Measurements from ENCODE around the gene SLC51B.

The SLC51B gene

GRCh38 chr15:65059369-65059750, 14.2 kb downstream of the SLC51B start:
- H3K9ac ChIP-seq (ENCODE audit: low read length), result no peak overlapping the region
- no peak overlapping the region for H3K27ac ChIP-seq (ENCODE audit: low read depth, low read length)
- peaks cover 7% of the 10 kb centered on the region for H3K36me3 ChIP-seq (ENCODE audit: control insufficient read depth, insufficient read depth, low read length)
- no peaks in the 10 kb centered on the region for H3K27me3 ChIP-seq (ENCODE audit: control insufficient read depth, insufficient read depth, low read length)
- peaks cover 7% of the 10 kb centered on the region for H3K4me1 ChIP-seq (ENCODE audit: control insufficient read depth, insufficient read depth, low read length)
- H3K4me3 ChIP-seq (ENCODE audit: low read length), result no peak overlapping the region

- peaks cover 7% of the 10 kb centered on the region for H3K36me3 ChIP-seq (ENCODE audit: control insufficient read depth, insufficient read depth, low read length)
- H3K27ac ChIP-seq (ENCODE audit: low read depth, low read length), result peak overlapping the region; percentile 29
- no peak overlapping the region for H3K9ac ChIP-seq (ENCODE audit: low read length)
- H3K4me3 ChIP-seq (ENCODE audit: low read length), result no peak overlapping the region
- no peaks in the 10 kb centered on the region for H3K27me3 ChIP-seq (ENCODE audit: control insufficient read depth, insufficient read depth, low read length)
- H3K4me1 ChIP-seq (ENCODE audit: control insufficient read depth, insufficient read depth, low read length), result peaks cover 7% of the 10 kb centered on the region
These were observed 14.9 kb downstream of the SLC51B start for GRCh38 chr15:65059931-65060596.

- H3K4me1 ChIP-seq (ENCODE audit: control insufficient read depth, insufficient read depth, low read length), result peaks cover 12% of the 10 kb centered on the region
- H3K36me3 ChIP-seq (ENCODE audit: control insufficient read depth, insufficient read depth, low read length), result peaks cover 7% of the 10 kb centered on the region
- no peaks in the 10 kb centered on the region for H3K27me3 ChIP-seq (ENCODE audit: control insufficient read depth, insufficient read depth, low read length)
- H3K9ac ChIP-seq (ENCODE audit: low read length), result no peak overlapping the region
- H3K27ac ChIP-seq (ENCODE audit: low read depth, low read length), result peak overlapping the region; percentile 70
- no peak overlapping the region for H3K4me3 ChIP-seq (ENCODE audit: low read length)
These were observed 15.6 kb downstream of the SLC51B start for GRCh38 chr15:65060641-65061397.

GRCh38 chr15:65062061-65062460, 16.9 kb downstream of the SLC51B start:
- H3K27me3 ChIP-seq (ENCODE audit: control insufficient read depth, insufficient read depth, low read length), result no peaks in the 10 kb centered on the region
- no peak overlapping the region for H3K4me3 ChIP-seq (ENCODE audit: low read length)
- H3K9ac ChIP-seq (ENCODE audit: low read length), result no peak overlapping the region
- peaks cover 7% of the 10 kb centered on the region for H3K36me3 ChIP-seq (ENCODE audit: control insufficient read depth, insufficient read depth, low read length)
- peaks cover 14% of the 10 kb centered on the region for H3K4me1 ChIP-seq (ENCODE audit: control insufficient read depth, insufficient read depth, low read length)
- H3K27ac ChIP-seq (ENCODE audit: low read depth, low read length), result peak overlapping the region; percentile 34

GRCh38 chr15:65062726-65063125, 17.5 kb downstream of the SLC51B start:
- Histone ChIP-seq H3K9ac (ENCODE audit: low read length) (no peak overlapping the region), H3K4me3 (ENCODE audit: low read length) (no peak overlapping the region), H3K27me3 (ENCODE audit: control insufficient read depth, insufficient read depth, low read length) (no peaks in the 10 kb centered on the region), H3K27ac (ENCODE audit: low read depth, low read length) (peak overlapping the region; percentile 27), H3K36me3 (ENCODE audit: control insufficient read depth, insufficient read depth, low read length) (peaks cover 7% of the 10 kb centered on the region), H3K4me1 (ENCODE audit: control insufficient read depth, insufficient read depth, low read length) (peaks cover 14% of the 10 kb centered on the region)

GRCh38 chr15:65066001-65066634, 20.9 kb downstream of the SLC51B start:
- Histone ChIP-seq H3K4me3 (ENCODE audit: low read length) (peak overlapping the region; percentile 21), H3K27me3 (ENCODE audit: control insufficient read depth, insufficient read depth, low read length) (no peaks in the 10 kb centered on the region), H3K4me1 (ENCODE audit: control insufficient read depth, insufficient read depth, low read length) (peaks cover 35% of the 10 kb centered on the region), H3K27ac (ENCODE audit: low read depth, low read length) (peak overlapping the region; percentile 92), H3K36me3 (ENCODE audit: control insufficient read depth, insufficient read depth, low read length) (no peaks in the 10 kb centered on the region), H3K9ac (ENCODE audit: low read length) (no peak overlapping the region)

GRCh38 chr15:65066635-65067316, 21.6 kb downstream of the SLC51B start:
- Histone ChIP-seq H3K36me3 (ENCODE audit: control insufficient read depth, insufficient read depth, low read length) (no peaks in the 10 kb centered on the region), H3K27ac (ENCODE audit: low read depth, low read length) (peak overlapping the region; percentile 92), H3K27me3 (ENCODE audit: control insufficient read depth, insufficient read depth, low read length) (no peaks in the 10 kb centered on the region), H3K4me1 (ENCODE audit: control insufficient read depth, insufficient read depth, low read length) (peaks cover 40% of the 10 kb centered on the region), H3K4me3 (ENCODE audit: low read length) (peak overlapping the region; percentile 63), H3K9ac (ENCODE audit: low read length) (peak overlapping the region; percentile 83)

GRCh38 chr15:65067317-65067644, 22.1 kb downstream of the SLC51B start:
- H3K4me1 ChIP-seq (ENCODE audit: control insufficient read depth, insufficient read depth, low read length), result peaks cover 46% of the 10 kb centered on the region
- H3K27me3 ChIP-seq (ENCODE audit: control insufficient read depth, insufficient read depth, low read length), result no peaks in the 10 kb centered on the region
- H3K27ac ChIP-seq (ENCODE audit: low read depth, low read length), result peak overlapping the region; percentile 92
- H3K4me3 ChIP-seq (ENCODE audit: low read length), result peak overlapping the region; percentile 63
- peak overlapping the region; percentile 83 for H3K9ac ChIP-seq (ENCODE audit: low read length)
- no peaks in the 10 kb centered on the region for H3K36me3 ChIP-seq (ENCODE audit: control insufficient read depth, insufficient read depth, low read length)

GRCh38 chr15:65067645-65068402, 22.6 kb downstream of the SLC51B start, which contains the start of gene RASL12:
TSS of gene RASL12 (minus strand) at chr15:65067991. CDS start at chr15:65067835, 156 bp downstream.
- Histone ChIP-seq H3K9ac (ENCODE audit: low read length) (peak within 1 kb of the TSS; percentile 83), H3K36me3 (ENCODE audit: control insufficient read depth, insufficient read depth, low read length) (no peaks in the 10 kb centered on the region), H3K4me1 (ENCODE audit: control insufficient read depth, insufficient read depth, low read length) (peaks cover 43% of the 10 kb centered on the region), H3K27me3 (ENCODE audit: control insufficient read depth, insufficient read depth, low read length) (no peaks in the 10 kb centered on the region), H3K4me3 (ENCODE audit: low read length) (peak within 1 kb of the TSS; percentile 63), H3K27ac (ENCODE audit: low read depth, low read length) (peak within 1 kb of the TSS; percentile 92)

- Histone ChIP-seq H3K4me1 (ENCODE audit: control insufficient read depth, insufficient read depth, low read length) (peaks cover 43% of the 10 kb centered on the region), H3K4me3 (ENCODE audit: low read length) (peak overlapping the region; percentile 63), H3K9ac (ENCODE audit: low read length) (no peak overlapping the region), H3K27ac (ENCODE audit: low read depth, low read length) (peak overlapping the region; percentile 92), H3K36me3 (ENCODE audit: control insufficient read depth, insufficient read depth, low read length) (no peaks in the 10 kb centered on the region), H3K27me3 (ENCODE audit: control insufficient read depth, insufficient read depth, low read length) (no peaks in the 10 kb centered on the region)
These were observed 23.2 kb downstream of the SLC51B start for GRCh38 chr15:65068403-65068788.

- no peaks in the 10 kb centered on the region for H3K36me3 ChIP-seq (ENCODE audit: control insufficient read depth, insufficient read depth, low read length)
- no peak overlapping the region for H3K4me3 ChIP-seq (ENCODE audit: low read length)
- peaks cover 43% of the 10 kb centered on the region for H3K4me1 ChIP-seq (ENCODE audit: control insufficient read depth, insufficient read depth, low read length)
- H3K27ac ChIP-seq (ENCODE audit: low read depth, low read length), result peak overlapping the region; percentile 92
- no peak overlapping the region for H3K9ac ChIP-seq (ENCODE audit: low read length)
- no peaks in the 10 kb centered on the region for H3K27me3 ChIP-seq (ENCODE audit: control insufficient read depth, insufficient read depth, low read length)
These were observed 24.0 kb downstream of the SLC51B start for GRCh38 chr15:65069179-65069578.

Measured in rectal smooth muscle tissue (tissue), 1 donor.